GM12878 (cell line): Measurements from ENCODE around the gene ARID1A. TPM values are rescaled to one million over a fixed set of nuclear protein-coding genes. Genes with fewer than 3 reads are reported as not detected.

Experiments used
- BCLAF1 ChIP-seq: fragments of 450-650 bp; IDR thresholded peaks from 2 replicates; pipeline ENCODE4 v1.6.1; 2017; ENCODE audit warnings: antibody characterized with exemption, mild to moderate bottlenecking, moderate library complexity
- BRCA1 ChIP-seq: IDR thresholded peaks from 2 replicates; pipeline ENCODE4 v1.6.1; 2011; ENCODE audit warnings: low read depth, low read length, improper control_type of control experiment
- CHD2 ChIP-seq: IDR thresholded peaks from 2 replicates; pipeline ENCODE4 v1.6.1; 2011; ENCODE audit warnings: low read depth, low read length, improper control_type of control experiment, borderline replicate concordance
- EZH2 ChIP-seq: IDR thresholded peaks from 2 replicates; pipeline ENCODE4 v1.6.1; 2012; ENCODE audit warnings: low read depth, mild to moderate bottlenecking, control low read depth, inconsistent platforms, low read length, borderline replicate concordance; ENCODE audit not compliant: control insufficient read depth
- IRF3 ChIP-seq: fragments of 450-650 bp; IDR thresholded peaks from 2 replicates; pipeline ENCODE4 v1.6.1; 2014; ENCODE audit warnings: mild to moderate bottlenecking
- MEF2B ChIP-seq: fragments of 450-650 bp; IDR thresholded peaks from 2 replicates; pipeline ENCODE4 v1.6.1; 2018; ENCODE audit warnings: mild to moderate bottlenecking, moderate library complexity; ENCODE audit not compliant: partially characterized antibody, poor library complexity, severe bottlenecking
- PAX5 ChIP-seq: IDR thresholded peaks from 2 replicates; pipeline ENCODE4 v1.6.1; 2011; ENCODE audit warnings: low read depth, low read length, borderline replicate concordance
- SMAD5 ChIP-seq: IDR thresholded peaks from 2 replicates; pipeline ENCODE4 v1.6.1; 2016; ENCODE audit warnings: antibody characterized with exemption, low read depth
- TAF1 ChIP-seq: IDR thresholded peaks from 2 replicates; pipeline ENCODE4 v1.6.1; 2011; ENCODE audit warnings: mild to moderate bottlenecking, low read depth, low read length, borderline replicate concordance
- USF1 ChIP-seq: IDR thresholded peaks from 2 replicates; pipeline ENCODE4 v1.6.1; 2011; ENCODE audit warnings: borderline replicate concordance, low read depth, mild to moderate bottlenecking, moderate library complexity, mixed read lengths, low read length; ENCODE audit not compliant: insufficient read depth; ENCODE audit errors: extremely low read length
- ZNF384 ChIP-seq: IDR thresholded peaks from 2 replicates; pipeline ENCODE4 v1.6.1; 2012; ENCODE audit warnings: low read depth, mild to moderate bottlenecking, low read length, improper control_type of control experiment, borderline replicate concordance
- polyA plus RNA-seq, 11 experiments: library from polyadenylated mRNA; depleted of rRNA in 4 of 11; unstranded in 6 of 11; stranded (reverse) in 5 of 11; fragments of >200 nt; fragmentation: Nextera tagmentation in 4 of 11; fragmentation: Illumina TruSeq in 1 of 11; extraction: Ambion mirVana in 4 of 11; extraction: Trizol in 1 of 11; gene quantifications; 1 replicate in 1 of 11; 2 replicates in 10 of 11; pipeline versions ENCODE4 v1.2.1 to v1.2.3, GENCODE V29; 2011 to 2016; ENCODE audit warnings: inconsistent platforms in 2 of 11, missing spikeins in 2 of 11, low read depth in 1 of 11
- total RNA-seq, 4 experiments: library from RNA; depleted of rRNA in 3 of 4; stranded (reverse); fragments of >200 nt in 3 of 4; fragmentation: Illumina TruSeq in 1 of 4; extraction: Trizol in 1 of 4; gene quantifications; 2 replicates each; pipeline versions ENCODE4 v1.2.1 to v1.2.3, GENCODE V29; 2013 to 2021

The ARID1A gene
- total and polyA plus RNA-seq, 10 of the 15 experiments (the other 5 are each of a cell fraction or from before 2014, with no cell fraction given), result 10.0 to 98.0 (median 23.5) TPM

- TF ChIP-seq SMAD5 (no peak), ZNF384 (no peak), IRF3 (no peak), USF1 (no peak), EZH2 (no peak), BCLAF1 (no peak), BRCA1 (no peak), MEF2B (no peak), PAX5 (no peak), TAF1 (no peak), CHD2 (no peak)
- TF ChIP-seq, all 136 proteins: peak for 0
These were observed 118.6 kb downstream of the ARID1A start (continued) for GRCh38 chr1:26814377-26814776.
